Glomerular visceral epithelial cell (primary cell): ENCODE measurements around the gene BRINP3.

Experiments used
- DNase-seq: peaks from one replicate; pipeline ENCODE4 v3.0.0-alpha.2; 2016; ENCODE audit errors: extremely low spot score

BRINP3 gene

DNA sequence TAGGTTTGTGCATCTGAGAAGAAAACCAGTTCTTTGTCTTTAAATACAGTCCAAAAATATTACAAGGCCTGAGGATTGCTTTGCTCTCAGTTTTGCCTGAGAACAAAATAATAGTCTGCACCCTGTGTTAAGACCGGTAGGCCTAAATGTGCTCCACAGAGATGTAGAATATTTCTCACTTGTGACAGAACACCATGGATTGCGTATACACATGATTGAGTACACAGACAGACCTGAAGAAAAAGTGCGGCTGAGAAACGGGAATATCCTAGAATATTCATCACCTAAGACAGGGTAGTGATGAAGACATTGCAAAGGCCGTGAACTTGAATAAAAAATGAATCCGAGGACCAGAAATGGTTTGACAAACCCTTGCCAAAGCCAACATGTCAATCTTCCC, 155.4 kb downstream of the BRINP3 start:
- DNase-seq, result no peak

DNA sequence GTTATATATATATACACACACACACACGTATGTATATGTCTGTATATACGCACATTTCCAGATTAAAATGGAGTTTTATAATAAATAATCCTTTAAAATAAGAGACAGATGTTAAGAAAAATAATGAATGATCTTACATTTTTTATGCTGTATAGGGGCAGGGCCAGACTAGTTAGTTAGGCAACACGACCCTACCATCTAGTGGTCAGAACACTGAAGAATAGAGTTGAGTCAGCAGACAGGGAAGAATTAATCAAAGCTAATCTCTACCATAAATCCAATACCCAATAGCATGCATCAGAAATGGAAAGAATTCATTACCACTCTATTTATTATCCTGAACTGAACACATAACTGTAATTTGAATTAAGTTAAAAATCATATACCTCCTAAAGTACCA, 156.7 kb downstream of the BRINP3 start:
- DNase-seq, result peak; percentile 36

DNA sequence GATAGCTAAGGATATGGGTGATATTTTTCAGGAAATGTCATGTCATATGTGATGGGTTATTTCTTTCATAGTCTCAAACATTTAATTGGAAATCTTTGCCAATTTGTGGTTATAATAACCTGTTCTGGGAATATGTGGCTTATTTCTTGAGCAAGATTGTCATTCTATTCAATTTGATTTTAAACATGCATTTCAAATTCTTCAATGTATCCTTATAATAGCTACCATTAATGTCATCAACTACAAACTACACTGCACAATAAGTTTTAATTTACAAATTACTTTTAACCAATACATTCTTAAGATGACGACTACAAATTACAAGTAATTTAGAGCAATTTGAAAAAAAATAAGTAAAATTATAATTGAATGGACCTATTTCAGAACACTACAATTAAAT, 164.9 kb downstream of the BRINP3 start:
- DNase-seq, result no peak

DNA sequence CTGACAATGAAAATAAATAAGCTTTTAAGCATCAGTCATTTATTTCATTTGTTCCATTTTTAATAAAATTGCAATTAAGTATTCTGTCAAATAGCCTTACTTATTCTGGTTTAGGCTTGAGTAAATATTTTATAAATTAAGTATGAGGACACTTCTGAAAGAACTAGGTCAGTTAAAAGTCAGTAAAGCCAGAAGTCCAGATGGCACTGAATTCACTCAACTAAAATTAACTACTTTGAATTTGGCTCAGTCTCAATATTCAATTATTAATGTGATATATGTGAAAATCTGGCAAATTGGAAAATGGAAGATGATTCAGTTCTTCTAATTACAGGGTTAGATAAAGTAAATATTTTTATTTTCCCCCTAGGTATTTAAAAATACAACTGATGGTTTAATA, 174.2 kb downstream of the BRINP3 start:
- DNase-seq, result no peak

DNA sequence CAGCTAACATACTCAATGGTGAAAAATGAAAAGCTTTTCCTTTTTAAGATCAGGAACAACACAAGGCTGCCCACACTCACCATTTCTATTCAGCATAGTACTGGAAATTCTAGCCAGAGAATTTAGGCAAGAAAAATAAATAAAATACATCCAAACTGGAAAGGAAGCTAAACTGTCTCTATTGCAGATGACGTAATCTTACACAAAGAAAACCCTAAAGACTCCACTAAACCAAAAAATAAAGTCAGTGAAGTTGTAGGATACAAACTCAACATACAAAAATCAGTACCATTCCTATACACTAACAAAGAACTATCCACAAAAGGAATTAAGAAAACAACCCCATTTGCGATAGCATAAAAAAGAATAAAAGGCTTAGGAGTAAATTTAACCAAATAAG, 181.2 kb downstream of the BRINP3 start:
- DNase-seq, result no peak

DNA sequence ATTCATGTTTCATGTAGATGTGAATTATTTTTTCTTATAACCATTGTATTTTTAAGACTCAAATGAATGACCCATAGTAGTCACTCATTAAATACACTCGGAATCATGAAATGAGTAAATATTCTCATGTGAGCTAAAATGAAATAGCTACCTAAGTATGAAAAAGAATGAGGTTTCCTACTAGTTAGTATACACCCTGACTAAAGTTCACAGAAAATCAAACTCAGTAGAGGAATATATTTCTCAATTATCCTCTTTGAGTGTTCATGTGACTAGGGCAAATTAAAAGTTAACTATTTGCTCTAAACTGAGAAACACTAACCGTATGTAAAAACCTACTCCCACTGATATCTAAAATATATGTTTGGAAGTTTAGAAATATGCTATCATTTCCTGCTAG, 187.8 kb downstream of the BRINP3 start:
- DNase-seq, result no peak

DNA sequence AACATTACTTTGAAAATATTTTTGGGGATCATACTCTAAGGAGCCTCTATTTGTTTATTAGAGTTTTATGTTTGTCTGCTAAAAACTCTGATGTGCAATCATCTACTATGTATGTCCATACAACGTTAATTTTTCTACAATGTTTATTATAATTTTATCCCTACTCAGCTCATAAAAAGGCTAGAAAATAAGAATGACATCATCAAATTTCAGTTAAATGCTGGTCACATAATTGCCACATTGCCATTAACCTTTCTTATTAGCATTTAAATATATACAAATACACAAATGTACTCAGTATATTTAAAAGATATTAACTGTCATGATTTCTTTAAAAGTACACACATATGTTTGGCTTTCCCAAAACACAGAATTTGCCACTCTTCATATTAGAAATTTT, 191.6 kb downstream of the BRINP3 start:
- no peak for DNase-seq

DNA sequence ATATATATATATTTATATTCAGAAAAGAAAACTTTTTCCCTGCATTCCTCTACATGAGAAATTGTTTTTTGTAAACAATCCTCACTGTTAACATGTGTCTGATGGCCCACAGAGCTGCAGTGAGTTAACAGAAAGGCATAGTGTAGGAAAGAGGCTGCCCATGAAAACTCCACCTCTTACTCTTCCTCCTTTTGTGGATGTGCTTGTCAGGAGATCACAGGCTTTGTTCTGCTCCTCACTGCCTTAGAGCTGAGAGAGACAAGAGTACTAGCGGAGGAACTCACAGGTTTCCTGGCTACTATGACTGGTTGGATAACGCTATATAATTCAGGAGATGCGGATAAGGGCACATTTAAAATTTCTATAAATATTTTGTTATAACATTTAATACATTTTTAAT, 200.6 kb downstream of the BRINP3 start:
- no peak for DNase-seq

DNA sequence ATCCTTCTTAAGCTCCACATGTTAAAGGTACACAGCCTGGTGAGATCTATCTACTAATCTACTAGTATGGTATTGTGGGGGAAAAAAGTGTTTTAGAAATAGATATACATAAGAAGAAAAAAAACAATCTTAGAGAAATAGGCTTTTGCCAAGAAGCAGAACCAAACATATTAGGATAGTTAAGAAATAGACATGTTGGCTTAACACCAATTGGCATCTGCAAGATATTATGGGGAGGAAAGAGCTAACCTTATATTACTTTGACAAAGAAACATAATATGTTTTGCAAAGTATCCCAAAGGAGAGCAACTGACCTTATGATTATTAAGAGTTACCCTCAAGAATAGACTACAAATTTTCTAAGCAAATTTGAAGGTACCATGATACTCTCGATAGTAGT, 202.9 kb downstream of the BRINP3 start:
- no peak for DNase-seq

DNA sequence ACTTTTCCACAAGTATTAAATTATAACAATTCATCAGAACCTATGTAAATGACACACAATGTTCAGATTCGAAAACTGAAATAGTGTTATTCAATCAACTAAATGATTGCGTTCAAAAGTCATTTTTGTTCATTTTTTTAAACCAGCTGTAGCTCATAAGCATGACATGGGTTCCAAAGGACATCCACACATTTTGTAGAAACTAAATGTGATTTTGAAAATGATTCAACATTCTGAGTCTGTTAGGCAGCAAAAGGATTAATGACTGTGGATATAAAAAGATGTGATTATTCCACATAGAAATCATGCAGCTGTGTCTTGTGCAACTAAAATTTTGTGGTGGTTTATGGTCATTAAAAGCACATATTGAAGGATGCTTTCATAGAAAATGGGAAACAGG, 204.5 kb downstream of the BRINP3 start:
- no peak for DNase-seq

DNA sequence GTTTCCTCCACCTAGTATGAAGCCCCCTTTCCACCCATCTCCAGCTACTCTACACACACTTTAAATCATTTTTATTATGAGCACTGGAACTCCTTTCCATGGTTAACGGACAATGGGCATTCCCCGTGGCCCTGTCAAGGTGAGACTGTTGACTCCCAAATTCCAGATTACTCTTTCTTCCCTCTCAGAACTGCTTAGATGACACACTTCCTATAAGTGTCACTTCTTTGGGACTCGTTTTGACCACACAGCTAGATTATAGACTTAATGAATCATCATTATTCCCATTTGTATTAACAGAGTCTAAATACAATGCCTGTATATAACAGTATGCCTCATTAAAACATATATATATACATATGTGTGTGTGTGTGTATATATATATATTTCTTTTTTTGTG, 215.1 kb downstream of the BRINP3 start:
- no peak for DNase-seq

DNA sequence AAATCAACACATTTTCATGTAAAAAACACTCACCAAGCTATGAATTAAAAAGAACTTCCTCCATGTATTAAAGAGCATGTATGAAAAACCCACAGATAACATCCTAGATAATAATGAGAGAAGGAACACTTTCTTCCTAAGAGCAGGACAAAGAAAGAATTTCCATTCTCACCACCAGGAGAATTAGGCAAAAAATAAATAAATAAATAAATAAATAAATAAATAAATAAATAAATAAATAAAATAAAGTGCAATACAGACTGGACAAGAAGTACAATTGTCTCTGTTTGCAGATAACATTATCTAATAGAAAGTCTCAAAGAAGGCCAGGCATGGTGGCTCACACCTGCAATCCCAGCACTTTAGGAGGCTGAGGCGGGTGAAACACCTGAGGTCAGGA, 218.2 kb downstream of the BRINP3 start:
- DNase-seq, result no peak

DNA sequence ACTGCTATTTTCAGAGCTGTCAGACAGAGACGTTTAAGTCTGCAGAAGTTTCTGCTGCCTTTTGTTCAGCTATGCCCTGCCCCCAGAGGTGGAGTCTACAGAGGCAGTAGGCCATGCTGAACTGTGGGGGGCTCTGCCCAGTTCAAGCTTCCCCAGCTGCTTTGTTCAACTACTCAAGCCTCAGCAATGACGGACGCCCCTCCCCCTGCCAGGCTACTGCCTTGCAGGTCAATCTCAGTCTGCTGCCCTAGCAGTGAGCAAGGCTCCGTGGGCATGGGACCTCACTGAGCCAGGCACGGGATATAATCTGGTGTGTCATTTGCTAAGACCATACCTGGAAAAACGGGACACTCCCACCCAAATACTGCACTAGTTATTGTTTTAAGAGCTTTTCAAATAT, 219.7 kb downstream of the BRINP3 start:
- no peak for DNase-seq

DNA sequence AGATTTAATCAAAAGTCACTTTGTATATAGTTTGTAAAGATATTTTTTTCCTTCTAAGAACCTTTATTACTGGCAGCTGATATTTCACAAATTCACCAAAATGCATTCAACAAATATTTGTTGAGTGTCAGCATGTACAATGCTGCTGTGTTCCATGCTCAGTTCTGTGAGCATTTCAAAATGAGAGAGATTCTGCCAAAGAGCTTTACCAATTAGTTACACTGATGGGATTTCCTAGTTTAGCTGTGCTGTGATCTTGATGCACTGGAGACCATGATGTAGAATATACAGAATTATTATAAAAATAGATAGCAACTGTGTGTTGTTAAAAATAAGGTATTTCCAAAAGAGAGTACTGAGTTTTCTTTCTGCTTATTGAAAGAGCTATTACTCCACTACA, 225.6 kb downstream of the BRINP3 start:
- DNase-seq, result no peak

DNA sequence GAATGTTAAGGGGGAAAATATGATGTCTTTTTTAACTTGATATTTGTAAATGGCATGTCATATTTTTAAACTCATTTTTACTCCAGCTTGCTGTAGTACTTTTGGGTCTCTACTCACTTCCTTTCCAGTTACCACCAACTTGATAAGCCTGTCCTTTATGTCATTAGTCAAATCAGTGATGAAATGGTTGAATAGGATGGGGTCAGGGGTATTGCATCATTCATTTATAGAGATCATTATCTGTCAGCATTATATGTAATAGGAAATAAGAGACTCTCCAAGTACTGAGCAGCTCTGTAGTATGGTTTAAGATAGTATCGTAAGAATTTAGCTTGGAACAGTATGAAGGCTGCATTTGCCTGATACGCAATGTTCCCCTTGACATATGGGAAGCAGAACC, 227.3 kb downstream of the BRINP3 start:
- no peak for DNase-seq

DNA sequence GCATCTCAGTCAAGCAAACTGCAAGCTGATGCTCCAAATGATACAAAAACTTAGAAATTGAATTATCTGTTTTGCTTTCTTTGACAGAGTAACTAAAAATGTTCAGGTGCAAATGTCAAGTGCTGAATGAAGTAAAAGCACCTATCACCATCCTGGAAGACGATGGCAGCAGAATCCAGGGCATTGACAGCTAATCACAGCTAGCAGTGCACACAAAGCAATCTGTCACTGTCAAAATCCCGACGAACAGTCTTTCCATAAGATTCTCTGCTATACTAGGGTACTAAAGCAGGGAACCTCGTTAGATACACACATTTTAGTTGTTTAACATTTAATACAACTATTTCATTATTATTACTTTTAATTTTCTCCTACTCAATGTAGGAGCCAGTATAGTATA, 233.3 kb downstream of the BRINP3 start:
- DNase-seq, result no peak

DNA sequence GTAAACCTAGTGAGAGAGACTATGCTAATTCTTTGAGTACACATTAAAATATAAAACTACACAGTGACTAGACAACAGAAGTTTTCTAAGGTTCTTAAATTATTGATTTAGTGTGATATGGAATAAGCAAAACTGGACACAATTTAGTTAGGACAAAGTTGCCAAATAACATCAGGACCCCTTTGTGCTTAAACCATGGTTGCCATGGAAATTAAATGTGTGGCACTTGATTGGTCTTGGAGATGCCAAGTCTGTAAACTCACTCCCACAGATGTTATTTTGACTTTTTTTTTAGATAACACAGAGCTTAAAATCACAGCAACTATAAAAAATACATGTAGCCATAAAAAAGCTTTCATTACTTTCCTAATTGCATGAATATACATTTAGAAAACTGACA, 234.6 kb downstream of the BRINP3 start:
- DNase-seq, result no peak

DNA sequence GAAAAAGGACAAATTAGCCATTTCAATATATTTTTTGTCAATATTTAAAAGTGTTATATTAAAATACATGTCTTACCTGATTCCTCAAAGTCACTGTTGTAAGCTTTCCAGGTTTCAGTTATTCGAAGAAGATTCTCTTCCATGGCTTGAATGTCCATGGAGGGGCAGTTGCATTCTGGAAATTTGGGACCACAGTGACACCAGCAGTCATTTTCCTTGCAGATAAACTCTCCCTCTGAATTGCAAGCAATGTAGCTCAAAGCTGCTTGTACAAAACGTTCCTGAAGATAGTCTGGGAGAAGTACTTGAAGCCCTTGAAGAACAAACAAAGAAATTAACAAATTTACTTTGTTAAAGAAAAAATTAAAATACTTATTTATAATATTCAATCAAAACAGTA, 251.7 kb downstream of the BRINP3 start:
- DNase-seq, result no peak

DNA sequence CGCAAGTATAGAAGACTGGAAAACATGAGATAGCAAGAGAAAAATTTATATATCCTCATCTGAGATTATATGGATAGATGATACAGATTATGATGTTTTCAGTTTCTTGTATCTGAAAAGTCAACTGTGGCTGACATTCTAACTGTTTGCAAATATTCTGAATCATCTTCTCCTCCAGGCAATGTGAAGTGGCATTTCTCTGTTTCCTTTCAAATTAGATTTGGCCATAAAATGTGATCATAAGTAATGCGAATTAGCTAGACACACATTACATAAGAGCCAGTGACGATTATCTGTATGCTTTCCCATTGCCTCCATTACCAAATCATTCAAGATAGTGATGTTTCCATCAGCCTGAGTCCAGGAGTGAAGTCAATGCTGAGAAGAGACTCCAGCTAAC, 265.2 kb downstream of the BRINP3 start:
- no peak for DNase-seq

DNA sequence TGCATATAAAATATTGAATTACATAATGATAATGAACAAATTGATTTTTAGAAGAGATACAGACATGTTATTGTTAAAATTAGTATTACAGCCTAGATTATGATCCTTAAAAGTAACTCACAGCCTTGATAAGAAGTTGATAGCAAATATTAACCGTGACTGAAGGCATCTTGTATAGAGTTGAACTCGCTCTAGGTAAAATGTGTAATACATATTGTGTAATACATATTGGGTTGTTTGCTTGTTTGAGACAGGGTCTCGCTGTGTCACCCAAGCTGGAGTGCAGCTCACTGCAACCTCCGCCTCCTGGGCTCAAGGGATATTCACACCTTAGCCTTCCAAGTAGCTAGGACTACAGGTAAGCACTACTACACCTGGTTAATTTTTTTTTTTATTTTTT, 269.9 kb downstream of the BRINP3 start:
- no peak for DNase-seq

DNA sequence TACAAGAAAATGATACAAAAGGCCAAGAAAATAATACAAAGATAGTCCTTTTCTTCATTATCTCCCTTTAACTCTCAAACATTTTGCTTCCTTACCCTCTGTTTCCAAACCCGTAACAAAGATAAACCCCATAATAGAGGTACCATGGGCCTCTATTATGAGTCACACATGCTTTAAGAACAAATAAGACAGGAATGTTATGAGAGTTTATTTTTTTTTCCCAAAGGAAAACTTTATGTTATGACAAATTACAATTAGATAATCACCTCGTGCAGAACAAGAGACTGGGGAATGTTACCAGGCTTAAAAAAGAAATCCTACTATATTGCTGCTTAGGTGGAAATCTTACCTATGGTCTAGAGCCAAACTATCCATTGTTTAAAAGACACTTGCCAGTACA, 272.0 kb downstream of the BRINP3 start:
- DNase-seq, result no peak

DNA sequence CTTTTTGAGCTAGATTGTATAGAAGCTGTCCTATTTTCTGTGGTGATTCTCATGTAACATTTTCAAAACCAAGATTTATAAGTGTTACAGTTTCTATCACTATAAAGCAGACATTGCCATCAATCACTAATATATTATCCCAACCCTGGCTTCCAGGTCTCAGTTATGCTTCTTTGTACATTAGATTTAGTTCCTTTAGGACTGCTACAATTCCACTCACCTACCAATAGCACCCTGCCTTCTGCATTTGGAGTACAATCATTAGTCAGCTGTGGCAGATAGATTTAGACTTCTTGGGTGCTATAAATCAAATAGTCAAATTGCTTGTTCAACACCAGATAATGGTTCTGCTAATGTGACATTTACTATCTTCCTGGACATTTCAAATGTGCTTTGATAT, 281.6 kb downstream of the BRINP3 start:
- no peak for DNase-seq

DNA sequence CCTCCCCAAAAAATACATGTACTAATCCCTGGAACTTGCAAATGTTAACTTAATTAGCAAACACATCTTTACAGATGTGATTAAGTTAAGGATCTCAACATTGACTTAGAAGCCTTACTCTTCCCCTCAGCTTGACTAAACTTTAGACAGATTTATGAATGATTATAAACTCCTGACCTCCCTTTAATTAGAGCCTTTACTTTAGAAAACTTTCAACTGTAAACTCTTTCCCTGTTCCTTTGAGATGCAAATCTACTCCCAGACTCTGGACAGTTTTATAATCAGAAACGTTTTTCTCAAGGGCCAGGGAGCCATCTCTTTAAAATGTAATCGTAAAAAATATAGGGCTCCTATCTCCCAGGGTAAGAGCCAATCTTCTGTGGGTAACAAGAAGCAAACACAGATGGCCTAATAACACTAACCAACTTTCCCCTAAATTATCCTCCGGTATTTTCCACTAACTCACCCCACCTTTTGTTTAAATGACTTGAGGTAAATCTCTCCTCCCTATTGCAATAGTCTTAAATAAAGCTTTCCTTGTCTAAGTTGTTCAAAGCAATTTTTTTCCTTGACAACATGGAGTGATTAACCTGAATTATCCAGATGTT, 284.1 kb downstream of the BRINP3 start:
- DNase-seq, result no peak

DNA sequence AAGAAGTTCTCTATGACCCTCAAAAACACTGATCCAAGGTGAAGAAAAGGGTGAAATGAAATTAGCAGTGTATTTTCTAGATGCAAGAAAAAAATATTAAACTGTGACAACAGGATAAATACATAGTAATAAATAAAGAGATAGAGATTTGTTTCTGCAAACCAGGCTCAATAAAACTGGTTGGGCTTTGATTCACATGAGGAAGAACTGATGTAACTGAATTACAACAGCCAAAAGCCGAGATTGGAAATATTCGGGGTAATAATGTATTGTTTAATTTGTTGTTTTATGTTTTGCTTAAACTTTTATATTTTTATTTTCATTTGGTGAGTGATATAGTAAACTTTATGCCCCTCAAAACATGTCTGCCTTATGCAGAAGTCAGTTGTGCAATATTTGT, 285.0 kb downstream of the BRINP3 start:
- no peak for DNase-seq

DNA sequence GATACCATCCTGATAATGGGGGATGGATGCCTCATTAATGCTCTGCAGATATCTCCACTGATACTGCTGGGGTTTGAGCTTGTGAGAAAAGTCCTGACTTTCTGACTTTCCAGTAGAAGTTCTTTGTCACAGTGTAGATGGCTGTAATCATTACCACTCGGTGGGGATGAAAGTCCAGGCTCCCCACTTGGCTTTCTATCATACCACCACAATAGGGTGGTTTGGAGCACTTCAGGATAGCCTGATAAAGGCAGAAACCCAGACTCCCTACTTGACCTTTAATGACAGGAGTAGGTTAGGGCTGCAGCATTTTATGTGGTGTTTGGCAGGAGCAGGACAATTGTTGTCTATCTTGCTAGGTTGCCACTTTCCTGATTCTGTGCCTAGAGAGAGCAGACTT, 294.1 kb downstream of the BRINP3 start:
- no peak for DNase-seq
